Measurements from ENCODE around the gene LRRC27.

LRRC27 gene

DNA sequence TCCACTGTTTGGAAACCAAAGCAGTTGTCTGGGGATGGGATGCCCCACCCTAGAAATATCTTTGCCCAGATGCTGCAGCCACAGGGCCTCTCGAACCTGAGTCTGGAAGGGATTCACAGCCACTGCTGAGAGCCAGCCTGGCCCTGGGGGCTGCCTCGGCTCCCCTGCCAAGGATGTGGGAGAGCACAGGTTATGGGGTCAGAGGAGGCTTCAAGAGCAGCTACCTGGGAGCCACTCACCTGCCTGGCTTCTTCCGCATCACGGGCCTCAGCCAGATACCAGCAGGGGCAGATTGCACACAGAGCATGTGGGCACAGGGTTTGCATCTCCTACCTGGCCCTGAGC, 59.7 kb downstream of the LRRC27 start:
- no peak for DNase-seq

DNA sequence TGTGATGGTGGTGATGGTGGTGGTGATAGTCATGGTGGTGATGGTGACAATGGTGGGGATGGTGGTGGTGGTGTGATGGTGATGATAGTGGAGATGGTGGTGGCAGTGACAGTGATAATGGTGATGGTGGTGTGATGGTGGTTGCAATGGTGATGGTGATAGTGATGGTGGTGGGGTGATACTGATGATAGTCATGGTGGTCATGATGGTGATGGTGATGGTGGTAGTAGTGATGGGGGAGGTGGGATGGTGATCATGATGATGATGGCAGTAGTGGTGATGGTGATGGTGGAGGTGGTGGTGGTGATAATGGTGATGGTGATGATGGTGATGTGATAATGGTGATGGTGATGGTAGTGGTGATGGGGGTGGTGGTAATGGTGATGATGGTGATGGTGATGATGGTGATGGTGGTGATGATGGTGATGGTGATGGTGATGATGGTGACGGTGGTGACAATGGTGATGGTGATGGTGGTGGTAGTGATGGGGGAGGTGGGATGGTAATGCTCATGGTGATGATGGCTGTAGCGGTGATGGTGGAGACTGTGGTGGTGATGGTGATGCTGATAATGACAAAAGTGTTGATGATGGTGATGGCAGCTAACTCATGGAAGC, 60.3 kb downstream of the LRRC27 start:
- no peak for DNase-seq

DNA sequence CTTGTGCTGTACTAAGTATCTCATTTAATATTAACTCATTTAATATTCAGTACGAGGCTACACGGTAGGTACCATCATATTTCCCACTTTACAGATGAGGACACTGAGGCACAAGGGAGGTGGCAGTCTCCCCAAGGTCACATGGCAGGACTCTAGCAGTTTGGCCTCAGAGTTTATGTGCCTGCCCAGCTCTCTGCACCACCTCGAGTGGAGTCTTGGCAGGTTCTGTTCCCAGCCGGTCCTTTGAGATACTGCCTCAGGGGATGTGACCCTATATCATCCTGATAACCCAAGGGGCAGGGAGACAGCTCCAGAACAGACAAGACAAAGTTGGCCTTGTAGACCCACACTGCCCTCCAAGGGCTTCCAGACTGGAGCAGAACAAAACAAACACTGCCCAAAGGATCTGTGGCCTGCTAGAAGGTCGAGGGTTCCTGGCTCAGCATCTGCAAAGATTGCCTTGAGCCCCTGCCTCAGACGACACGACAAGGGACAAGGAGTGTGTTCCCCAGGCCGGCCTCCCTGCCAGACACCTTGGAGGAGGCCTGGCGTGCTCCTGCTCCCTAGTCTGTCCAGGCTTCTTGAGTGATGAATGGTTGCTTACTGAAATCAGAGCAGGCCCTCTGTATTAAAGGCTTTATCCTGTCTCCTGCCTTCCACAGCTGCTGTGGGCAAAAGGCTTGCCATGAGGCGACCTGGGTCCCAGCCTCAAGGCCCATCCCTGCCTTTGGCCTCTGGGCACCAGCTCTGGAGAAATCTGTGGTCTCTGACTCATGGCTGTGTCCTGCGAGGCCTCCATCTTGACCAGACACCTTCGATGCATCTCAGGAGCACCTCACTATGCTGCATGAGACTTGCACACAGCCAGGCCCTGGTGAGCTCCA, 61.1 kb downstream of the LRRC27 start:
- no peak for DNase-seq

DNA sequence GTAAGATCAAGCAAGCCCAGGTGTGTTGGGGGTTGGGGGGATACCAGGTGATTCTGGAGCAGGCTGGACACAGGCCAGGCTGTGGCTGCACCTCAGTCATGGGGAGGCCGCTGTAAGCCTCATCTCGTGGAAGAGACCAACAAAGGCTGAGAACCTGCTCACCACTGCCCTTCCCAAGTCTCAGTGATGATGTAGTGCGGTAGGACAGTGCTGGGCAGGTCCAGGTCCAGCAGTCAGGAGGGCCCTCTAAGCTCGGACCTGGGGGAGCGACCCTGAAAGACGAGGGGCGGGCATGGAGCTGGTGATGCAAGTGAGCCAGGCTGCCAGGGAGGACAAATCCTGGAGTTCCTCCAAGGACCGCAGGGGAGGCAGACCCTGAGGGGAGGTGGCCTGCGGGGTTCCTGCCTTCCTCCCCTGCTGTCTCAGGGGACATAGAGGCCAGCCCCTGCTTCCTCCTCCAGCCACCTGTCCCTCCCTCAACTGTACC, 61.7 kb downstream of the LRRC27 start:
- DNase-seq, result no peak

DNA sequence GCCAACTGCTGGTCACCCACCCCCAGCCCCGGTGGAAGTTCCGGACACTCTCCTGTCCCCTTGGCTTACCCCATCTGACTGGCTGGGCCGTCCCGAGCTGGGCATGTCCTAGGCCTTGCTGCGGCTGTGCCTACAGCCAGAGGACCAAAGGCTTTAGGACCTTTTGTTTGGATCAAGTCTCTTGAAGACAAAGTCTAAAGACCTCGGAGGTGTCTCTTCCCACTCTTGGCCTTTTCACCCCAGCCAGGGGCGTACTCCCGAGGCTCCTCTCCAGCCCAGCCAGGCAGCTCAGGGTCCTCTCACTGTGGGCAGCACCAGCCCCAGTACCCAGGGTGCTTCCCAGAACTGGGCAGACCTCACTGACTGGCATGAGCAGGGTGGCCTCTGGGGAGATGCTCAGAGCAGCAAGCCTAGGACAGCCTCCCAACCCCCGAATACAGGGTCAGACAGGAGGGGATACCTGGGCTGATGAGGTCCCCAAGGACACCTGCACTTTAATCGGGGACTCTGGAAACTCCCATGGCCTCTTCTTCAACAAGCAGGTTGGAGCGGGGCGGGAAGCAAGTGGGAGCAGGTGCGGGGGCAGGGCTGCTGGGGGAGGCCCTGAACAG, 62.3 kb downstream of the LRRC27 start:
- DNase-seq, result no peak

DNA sequence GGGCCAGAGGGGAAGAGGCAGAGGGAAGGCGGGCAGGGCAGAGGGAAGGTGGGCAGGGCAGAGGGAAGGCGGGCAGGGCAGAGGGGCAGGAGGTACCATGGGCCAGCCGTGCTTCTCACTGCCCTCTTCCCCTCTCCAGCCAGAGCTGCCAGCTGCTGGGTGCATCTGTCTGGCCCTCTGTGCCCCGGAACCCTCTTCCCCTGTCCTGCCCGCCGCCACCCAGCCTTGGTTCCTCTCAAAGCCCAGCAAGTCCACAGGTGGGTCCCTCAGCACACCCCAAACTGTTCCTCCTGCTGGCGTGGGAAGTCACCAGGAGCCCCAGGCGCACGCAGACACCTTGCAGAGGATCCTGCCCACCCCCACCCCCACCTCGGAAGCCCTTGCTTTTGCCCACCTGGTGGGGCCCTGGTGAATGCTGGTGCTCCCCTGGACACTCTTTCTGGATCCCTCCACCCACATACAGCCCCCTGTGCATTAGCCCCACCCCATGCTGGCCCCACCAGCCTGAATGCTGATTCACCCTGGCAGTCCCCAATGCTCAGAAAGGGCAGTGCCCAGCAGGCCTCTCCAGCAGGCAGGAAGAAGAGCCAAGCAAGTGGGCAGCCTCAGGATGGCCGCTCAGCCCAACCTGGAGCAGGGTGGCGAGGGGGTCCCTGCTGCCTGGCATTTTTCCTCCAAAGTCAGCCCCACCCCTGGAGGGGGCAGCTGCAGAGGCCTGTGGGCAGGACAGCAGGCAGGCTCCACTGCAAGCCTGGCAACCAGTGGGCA, 63.1 kb downstream of the LRRC27 start:
- no peak for DNase-seq

DNA sequence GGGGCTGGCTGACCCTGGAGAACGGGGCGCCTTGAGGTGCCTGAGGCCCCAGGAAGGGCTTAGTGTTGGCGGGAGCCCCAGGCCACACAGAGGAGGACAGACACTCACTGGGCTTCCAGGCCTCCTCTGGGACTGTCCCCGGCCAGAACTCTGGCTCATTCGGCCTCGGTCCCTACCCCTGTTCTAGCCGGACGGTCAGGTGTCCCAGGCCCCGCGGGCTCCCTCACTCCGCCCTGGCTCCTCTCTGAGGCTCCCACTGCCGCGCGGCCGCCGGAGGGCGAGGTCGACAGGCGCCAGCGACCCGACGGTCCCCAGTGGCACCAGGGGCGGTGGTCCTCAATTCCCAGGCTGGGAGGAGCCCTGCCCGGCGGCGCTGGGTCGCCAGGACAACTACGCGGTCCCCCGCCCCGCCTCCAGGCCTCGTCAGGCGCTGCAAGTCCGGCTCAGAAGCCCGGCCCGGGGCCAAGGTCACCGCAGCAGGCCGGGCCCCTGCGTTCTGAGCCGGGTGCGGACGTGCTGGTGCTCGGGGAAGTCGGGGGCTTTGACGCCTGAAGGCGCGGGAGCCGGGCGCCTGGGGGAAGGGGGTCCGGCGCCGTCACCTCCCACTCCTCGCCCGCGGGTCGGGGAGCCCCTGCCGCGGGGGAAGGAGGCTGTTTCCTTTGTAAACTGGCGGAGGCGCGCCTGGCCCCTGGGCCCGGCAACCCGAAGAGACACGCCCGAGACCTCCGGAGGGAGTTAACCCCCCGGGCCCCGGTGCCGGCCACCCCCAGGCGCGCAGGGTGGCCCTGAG, 63.9 kb downstream of the LRRC27 start:
- DNase-seq, result peak; percentile 63 to 85 (median 72)

DNA sequence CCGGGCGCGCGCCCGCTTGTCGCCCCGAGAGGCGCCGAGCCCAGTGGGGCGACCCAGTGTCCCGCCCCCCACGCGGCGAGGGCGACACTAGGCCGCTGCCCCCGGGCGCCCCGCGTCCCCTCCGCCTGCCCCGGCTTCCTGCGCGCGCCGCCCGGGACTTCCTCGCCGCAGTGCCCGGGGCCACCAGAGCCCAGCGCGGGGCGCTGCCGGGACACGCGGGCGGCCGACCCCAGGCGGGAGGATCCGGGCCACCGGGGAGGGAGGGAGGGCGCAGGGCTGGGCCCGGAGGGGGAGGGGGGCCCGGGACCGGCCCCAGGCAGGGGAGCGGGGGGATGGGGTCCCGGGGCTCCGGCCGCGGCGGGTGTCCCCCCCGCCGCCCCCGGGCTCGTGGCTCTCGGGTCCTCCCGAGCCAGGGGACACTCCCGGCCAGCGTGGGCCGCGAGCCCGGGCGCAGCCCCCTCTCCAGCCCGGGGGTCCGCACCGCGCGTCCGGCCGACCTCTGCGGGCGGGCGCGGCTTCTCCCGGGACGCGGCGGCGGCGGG, 64.6 kb downstream of the LRRC27 start:
- peak; percentile 76 to 91 (median 84) for DNase-seq

DNA sequence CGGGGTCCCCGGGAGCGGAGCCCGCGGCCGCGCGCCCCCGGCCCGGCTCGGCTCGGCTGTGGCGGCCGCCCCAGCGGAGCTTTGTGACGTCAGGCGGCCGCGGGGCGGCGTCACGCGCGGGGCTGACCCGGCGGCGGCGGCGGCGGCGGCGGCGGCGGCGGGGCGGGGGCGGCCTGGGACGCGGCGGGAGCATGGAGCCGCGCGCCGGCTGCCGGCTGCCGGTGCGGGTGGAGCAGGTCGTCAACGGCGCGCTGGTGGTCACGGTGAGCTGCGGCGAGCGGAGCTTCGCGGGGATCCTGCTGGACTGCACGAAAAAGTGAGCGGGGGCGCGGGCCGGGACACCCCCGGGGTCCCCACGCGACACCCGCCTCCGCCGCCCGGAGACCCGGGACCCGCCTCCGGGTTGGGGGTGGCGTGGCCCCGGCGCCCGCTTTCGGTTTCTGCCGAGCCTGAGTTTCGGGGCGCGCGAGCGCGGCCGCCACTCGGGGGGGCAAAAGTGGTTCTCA, 65.1 kb downstream of the LRRC27 start, which contains the start of gene PWWP2B:
Gene PWWP2B (plus strand): TSS at position 165 of the 506 bp plus-strand sequence. CDS start 27 bp downstream, at position 192.
- peak; percentile 73 to 93 (median 83) for DNase-seq

DNA sequence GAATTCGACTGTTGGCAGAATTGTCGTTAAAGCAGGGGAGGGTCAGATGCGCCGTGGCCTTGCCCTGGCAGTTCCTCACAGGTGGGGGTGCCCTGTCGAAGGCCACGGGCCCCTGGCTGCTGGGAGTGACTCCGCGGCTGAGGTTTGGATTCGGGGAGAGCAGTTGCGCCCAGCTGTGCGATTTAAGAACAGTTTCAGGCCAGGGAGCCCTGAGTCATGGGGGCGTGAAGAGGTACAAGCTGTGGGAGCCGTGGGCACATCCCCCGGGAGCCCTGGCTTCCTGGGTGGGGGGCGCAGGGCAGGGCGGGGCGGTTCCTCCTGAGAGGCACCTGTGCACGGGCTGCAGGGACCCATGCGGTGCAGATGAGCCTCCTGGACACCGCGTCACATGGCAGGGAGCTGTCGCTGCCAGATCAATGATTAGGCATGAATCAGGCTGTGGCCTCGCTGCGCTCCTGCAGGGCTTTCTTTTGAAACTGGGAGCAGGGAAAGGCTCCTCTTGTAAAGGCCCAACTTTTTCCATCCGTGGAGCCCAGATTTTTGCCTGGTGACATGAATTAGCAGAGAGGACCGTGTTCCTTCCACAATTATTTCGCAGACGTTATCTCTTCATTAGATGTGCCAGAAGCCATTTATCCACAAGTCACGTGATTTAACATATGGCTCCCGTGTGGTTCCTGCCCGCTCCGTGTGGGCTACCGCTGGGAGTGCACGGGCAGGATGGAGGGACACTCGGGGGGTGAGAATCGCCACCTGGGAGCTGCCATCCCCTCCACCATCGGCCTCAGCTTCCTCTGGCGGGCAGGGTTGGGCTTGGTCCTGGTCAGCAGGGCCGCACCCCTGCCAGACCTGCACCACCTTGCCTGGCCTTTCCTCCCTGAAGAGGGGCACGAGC, 65.9 kb downstream of the LRRC27 start:
- DNase-seq, result peak in 2 of 4 experiments; percentile 46 to 61

DNA sequence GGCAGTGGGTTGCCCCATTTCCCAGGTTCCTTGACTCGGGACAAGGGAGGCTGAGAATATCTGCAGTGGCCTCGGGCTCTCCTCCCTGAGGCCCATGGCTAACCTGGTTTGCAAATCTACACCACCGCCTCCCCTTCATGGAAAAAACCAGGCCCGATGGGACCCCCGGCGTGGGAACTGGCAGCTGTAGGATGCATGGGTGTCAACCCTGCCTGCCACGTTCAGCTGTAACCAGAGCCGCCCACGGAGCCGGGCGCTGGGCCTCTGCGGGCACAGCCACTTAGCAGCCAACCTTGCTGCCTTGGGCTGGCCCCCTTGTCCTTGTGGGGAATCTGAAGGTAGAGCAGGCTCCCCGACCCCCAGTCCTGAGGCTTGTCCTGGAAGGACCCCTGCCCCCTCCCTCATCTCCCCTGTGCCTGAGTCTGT, 66.6 kb downstream of the LRRC27 start:
- no peak for DNase-seq

DNA sequence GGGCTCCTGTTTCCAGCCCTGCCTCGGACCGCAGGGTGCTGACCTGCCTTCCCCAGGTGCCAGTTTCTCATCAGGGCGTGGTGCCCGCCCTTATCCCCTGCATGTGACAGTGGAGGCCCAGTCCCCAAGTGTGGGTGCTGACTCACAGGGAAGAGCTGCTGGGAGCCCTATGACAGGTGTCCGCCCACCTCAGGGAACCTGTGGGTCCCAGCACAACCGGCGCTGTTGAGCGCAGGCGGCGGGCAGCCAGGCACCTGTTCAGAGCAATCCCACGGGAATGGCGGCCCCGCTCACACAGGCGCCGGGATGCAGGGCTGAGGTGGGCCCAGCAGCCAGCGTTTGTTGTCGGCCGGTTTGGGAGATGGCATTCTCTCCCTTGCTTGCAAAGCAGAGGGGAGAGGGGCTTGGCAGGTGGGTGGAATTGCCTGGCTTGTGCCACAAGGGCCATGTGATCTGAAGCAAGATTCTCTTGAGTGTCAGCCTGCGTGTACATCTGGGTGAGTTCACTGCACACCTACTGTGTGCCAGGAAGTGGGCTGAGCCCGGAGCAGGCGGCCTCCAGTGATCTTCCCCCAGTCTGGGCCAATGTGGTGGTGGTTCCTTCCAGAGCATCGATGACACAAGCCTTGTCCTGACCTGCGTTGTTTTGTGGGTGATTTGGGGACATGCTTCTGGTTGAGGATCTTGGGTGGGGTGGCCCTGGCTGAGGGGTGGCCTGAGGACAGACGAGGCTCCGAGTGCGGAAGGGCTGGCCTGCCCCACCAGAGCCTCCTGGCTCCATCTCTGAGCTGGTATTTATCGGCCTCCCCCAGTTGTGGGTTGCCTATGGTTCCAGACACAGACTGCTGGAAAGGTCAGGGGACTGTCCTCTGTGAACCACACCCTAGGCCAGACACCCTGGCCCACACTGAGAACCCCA, 67.4 kb downstream of the LRRC27 start:
- no peak for DNase-seq

DNA sequence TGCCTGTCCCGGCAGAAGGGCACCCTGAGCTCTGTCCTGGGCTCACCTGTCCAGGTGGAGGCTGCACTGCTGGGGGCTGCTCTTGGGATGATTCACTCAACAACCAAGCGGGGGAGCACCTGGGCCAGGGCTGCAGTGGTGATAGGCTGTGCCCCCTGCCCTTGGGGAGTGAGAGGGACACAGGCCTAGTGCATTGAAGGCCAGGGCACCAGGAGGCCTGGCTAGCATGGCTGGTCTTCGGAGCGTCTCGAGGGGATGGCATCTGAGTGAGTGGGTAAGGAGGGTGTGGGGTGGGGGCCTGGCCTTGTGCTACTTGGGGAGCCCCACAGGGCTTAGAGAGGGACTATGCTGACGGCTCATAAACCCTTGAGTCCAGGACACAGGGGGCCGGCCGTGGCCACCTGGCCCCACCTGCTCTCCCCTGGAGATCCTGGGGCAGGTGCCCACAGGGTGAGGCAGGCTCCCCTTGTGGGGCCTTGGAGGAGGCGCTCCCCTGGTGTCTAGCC, 68.1 kb downstream of the LRRC27 start:
- DNase-seq, result no peak

DNA sequence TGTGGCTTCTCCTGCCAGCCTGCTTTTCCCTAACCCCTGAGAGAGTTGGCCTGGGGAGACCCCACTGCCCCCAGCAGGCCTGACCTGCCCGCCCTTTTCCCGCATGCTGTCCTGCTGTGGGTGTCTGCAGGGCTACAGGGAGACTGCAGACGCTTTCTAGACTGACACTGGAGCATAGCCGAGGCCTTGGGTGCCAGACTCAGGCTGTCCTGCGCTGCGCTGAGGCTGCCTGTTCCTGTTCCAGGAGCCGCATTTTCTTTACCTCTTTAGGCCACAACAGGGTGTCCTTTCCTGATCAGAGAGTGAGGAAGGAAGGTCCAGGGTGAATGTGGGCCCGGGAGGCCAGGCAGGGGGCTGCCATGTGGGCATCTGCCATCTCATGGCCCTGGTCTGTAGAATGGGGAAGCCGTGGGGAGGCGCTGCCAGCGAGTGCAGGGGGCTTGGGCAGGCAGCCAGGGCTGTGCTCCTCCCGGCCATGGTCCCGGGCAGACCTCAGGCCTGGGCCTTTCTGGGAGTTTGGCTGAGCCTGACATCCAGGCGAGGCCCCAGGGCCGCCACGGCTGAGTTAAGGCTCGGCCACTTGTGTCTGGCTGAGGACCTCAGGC, 68.7 kb downstream of the LRRC27 start:
- DNase-seq, result peak in 3 of 4 experiments; percentile 40 to 61 (median 51)

DNA sequence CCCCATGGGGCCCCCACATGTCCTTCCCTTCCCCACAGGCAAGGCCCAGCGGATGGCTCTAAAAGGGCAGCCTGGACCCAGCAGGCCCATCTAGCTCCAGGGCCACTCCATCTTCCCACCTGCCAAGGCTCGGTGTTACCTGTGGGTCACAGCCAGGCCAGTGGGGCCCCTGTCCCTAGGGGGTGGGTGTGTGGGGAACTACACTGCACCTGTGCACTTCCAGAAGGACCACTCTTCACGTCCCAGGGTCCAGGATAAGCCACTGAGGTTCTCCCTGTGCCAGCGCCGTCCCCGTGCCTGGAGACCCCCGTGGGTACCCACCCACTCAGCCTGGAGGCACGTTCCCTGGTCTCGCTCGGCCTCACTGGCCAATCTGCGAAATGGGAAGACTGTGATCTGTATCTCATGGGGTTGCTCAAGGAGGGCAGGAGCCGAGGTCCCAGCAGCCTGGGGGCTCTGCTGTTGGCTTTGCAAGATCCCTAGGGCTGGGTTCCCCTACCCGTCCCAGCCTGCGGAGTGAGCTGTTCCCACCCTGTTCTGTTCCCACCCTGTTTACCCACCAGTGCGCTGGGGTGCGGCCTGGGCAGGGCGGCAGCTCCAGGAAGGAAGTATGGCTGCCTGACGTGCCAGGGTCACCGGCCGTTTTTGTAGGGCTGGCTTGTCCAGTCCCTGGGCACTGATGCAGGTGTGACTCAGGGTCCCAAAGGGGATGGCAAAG, 69.6 kb downstream of the LRRC27 start:
- no peak for DNase-seq

DNA sequence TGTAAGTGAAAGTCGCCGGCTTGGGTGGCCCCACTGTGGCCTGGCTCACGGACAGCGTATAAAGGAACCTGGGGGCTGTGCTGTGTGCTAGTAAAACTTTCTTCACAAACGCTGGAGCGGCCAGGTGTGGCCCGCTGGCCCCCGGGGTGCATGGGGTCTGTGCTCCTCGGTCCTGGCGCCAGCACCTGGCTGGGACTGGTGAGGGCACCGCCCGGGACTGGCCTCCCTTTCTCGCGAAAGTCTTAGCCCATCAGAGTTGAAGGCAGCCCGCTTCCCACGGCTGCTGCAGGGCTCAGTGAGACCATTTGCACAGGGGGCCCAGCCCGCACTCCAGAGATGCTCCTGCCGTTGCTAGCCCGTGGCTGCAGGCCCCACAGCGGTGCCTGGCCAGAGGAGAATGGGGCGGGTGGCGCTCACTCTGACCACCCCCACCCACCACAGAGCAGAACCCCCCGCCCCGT, 70.8 kb downstream of the LRRC27 start:
- no peak for DNase-seq

DNA sequence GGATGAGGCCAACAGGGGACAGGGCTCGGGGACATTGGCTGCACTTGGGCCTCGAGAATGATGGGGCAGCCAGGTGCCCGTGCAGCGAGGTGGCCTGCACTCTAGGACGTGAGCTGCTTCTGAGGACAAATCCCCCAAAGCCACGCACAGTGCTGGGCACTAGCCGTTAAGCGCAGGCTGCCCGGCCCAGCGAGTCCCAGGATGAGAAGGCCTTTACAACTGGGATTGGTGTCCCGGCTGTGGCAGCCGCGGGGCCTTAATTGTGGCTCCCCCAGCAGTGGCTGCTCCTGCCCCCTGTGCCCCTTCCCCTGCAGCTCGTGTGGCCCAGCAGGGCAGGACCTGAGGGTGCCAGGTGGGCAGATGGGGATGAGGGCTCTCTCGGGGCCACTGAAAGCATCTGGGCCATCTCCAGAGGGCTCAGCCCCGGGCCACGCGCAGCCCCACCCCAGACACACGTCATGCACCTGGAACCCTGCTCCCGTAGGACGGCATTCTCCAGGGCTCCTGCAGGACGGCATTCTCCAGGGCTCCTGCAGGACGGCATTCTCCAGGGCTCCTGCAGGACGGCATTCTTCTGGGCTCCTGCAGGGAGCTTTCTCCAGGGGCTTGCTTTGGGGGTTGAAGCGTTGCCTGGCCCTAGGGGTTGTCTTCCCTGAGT, 71.6 kb downstream of the LRRC27 start:
- DNase-seq, result no peak

Measured in suppressor macrophage (primary cell).